Transverse colon (tissue), 4 donors: ENCODE data around the gene CLASP2.

Experiments used
- EP300 ChIP-seq: sonication (generic); formaldehyde crosslinking; IDR thresholded peaks from one replicate; pipeline ENCODE4 v1.6.1; 2017; ENCODE audit warnings: antibody characterized with exemption, low read depth
- POLR2A ChIP-seq: fragments of 450-650 bp; IDR thresholded peaks from one replicate; pipeline ENCODE4 v1.6.1; 2016; ENCODE audit warnings: antibody characterized with exemption, mild to moderate bottlenecking, moderate library complexity
- POLR2AphosphoS5 ChIP-seq, 3 donors: sonication (generic); formaldehyde crosslinking; IDR thresholded peaks; one replicate each; pipeline ENCODE4 v1.6.1; 2016; ENCODE audit warnings: antibody characterized with exemption in 3 of 3
- TF ChIP-seq, protein P1 (sequence below), 5 experiments: fragments of 200-600 bp in 3 of 5; fragments of 450-650 bp in 2 of 5; sonication (generic) in 3 of 5; IDR thresholded peaks; 1 replicate in 2 of 5; 2 replicates in 3 of 5; pipeline ENCODE4 v1.5.1; 2016 to 2017; ENCODE audit warnings: antibody characterized with exemption in 5 of 5, inconsistent platforms in 3 of 5, mild to moderate bottlenecking in 2 of 5, moderate library complexity in 1 of 5

GRCh38 chr3:33612607-33613006 is 105.4 kb downstream of the CLASP2 start:
- TF ChIP-seq EP300 (no peak), POLR2A (no peak), POLR2AphosphoS5 (IDR thresholded peaks at IDR 0.05) (no peak)
- TF ChIP-seq, protein P1, sequence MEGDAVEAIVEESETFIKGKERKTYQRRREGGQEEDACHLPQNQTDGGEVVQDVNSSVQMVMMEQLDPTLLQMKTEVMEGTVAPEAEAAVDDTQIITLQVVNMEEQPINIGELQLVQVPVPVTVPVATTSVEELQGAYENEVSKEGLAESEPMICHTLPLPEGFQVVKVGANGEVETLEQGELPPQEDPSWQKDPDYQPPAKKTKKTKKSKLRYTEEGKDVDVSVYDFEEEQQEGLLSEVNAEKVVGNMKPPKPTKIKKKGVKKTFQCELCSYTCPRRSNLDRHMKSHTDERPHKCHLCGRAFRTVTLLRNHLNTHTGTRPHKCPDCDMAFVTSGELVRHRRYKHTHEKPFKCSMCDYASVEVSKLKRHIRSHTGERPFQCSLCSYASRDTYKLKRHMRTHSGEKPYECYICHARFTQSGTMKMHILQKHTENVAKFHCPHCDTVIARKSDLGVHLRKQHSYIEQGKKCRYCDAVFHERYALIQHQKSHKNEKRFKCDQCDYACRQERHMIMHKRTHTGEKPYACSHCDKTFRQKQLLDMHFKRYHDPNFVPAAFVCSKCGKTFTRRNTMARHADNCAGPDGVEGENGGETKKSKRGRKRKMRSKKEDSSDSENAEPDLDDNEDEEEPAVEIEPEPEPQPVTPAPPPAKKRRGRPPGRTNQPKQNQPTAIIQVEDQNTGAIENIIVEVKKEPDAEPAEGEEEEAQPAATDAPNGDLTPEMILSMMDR (IDR thresholded peaks at IDR 0.05) = no peak
